Neural progenitor cell (in vitro differentiated cells): ENCODE data around the gene DMPK. TPM values are rescaled to one million over a fixed set of nuclear protein-coding genes. Genes with fewer than 3 reads are reported as not detected.

ENCODE experiments used
- DNase-seq: peaks from one replicate; pipeline ENCODE4 v3.0.0-alpha.2; 2016; ENCODE audit warnings: low spot score
- H2AFZ ChIP-seq: fragments of 200-600 bp; sonication (generic); replicated peaks from 2 replicates; pipeline ENCODE4 v1.6.1; 2016; ENCODE audit warnings: antibody characterized with exemption
- H3F3A ChIP-seq: fragments of 200-600 bp; sonication (generic); 2 replicates; pipeline ENCODE4 v1.6.1; 2016; ENCODE audit warnings: antibody characterized with exemption, low read depth
- H3K27ac ChIP-seq: fragments of 200-600 bp; sonication (generic); 2 replicates; pipeline ENCODE4 v1.5.1; 2016; ENCODE audit warnings: mild to moderate bottlenecking
- H3K27me3 ChIP-seq: fragments of 200-600 bp; sonication (generic); 2 replicates; pipeline ENCODE4 v1.6.1; 2016; ENCODE audit warnings: mild to moderate bottlenecking, moderate library complexity
- H3K36me3 ChIP-seq: fragments of 200-600 bp; sonication (generic); 2 replicates; pipeline ENCODE4 v1.5.1; 2016
- H3K4me1 ChIP-seq: fragments of 200-600 bp; sonication (generic); 2 replicates; pipeline ENCODE4 v1.6.1; 2016; ENCODE audit warnings: mixed run types
- H3K4me2 ChIP-seq: fragments of 200-600 bp; sonication (generic); 2 replicates; pipeline ENCODE4 v1.6.1; 2016
- H3K4me3 ChIP-seq: fragments of 200-600 bp; sonication (generic); 2 replicates; pipeline ENCODE4 v1.5.1; 2016
- H3K79me2 ChIP-seq: fragments of 200-600 bp; sonication (generic); 2 replicates; pipeline ENCODE4 v1.6.1; 2016; ENCODE audit warnings: low read depth
- H3K9ac ChIP-seq: fragments of 200-600 bp; sonication (generic); 2 replicates; pipeline ENCODE4 v1.6.1; 2016
- H3K9me3 ChIP-seq: fragments of 200-600 bp; sonication (generic); 2 replicates; pipeline ENCODE4 v1.5.1; 2016; ENCODE audit warnings: low read depth
- H4K20me1 ChIP-seq: fragments of 200-600 bp; sonication (generic); 2 replicates; pipeline ENCODE4 v1.6.1; 2016; ENCODE audit warnings: low read depth
- H3K27ac Mint-ChIP-seq: 3 replicates; pipeline ENCODE4 v1.8.0; 2021; ENCODE audit warnings: mixed read lengths
- H3K27me3 Mint-ChIP-seq: 2 replicates; pipeline ENCODE4 v1.8.0; 2022; ENCODE audit warnings: low read depth, mild to moderate bottlenecking, inconsistent platforms, moderate library complexity, mixed read lengths; ENCODE audit not compliant: insufficient read depth
- H3K36me3 Mint-ChIP-seq: 3 replicates; pipeline ENCODE4 v1.8.0; 2021; ENCODE audit warnings: mixed read lengths
- H3K4me1 Mint-ChIP-seq: 3 replicates; pipeline ENCODE4 v1.8.0; 2021; ENCODE audit warnings: mixed read lengths
- H3K4me3 Mint-ChIP-seq: 3 replicates; pipeline ENCODE4 v1.8.0; 2021; ENCODE audit warnings: mild to moderate bottlenecking, moderate library complexity, mixed read lengths
- H3K9me3 Mint-ChIP-seq: 3 replicates; pipeline ENCODE4 v1.8.0; 2020; ENCODE audit warnings: mixed read lengths
- EZH2 ChIP-seq: fragments of 200-600 bp; sonication (generic); IDR thresholded peaks from 2 replicates; pipeline ENCODE4 v1.6.1; 2017; ENCODE audit warnings: antibody characterized with exemption, mild to moderate bottlenecking, moderate library complexity
- EZH2phosphoT487 ChIP-seq: fragments of 200-600 bp; sonication (generic); IDR thresholded peaks from 2 replicates; pipeline ENCODE4 v1.6.1; 2017; ENCODE audit warnings: antibody characterized with exemption
- total RNA-seq: library from RNA; depleted of rRNA; stranded (reverse); fragments of >200 nt; gene quantifications from 2 replicates; pipeline ENCODE4 v1.2.3, GENCODE V29; 2015; ENCODE audit warnings: low replicate concordance
- TF ChIP-seq, protein P1 (sequence below): fragments of 200-600 bp; sonication (generic); IDR thresholded peaks from 2 replicates; pipeline ENCODE4 v1.5.1; 2017; ENCODE audit warnings: antibody characterized with exemption, mild to moderate bottlenecking

Gene DMPK
- total RNA-seq, 1 donor from 2014 or later: 5.5 TPM

- H3K4me3 ChIP-seq: no peak overlapping the region
- H3K36me3 ChIP-seq: no peaks in the 10 kb centered on the region
- no peak for TF ChIP-seq EZH2phosphoT487
- TF ChIP-seq, protein P1, sequence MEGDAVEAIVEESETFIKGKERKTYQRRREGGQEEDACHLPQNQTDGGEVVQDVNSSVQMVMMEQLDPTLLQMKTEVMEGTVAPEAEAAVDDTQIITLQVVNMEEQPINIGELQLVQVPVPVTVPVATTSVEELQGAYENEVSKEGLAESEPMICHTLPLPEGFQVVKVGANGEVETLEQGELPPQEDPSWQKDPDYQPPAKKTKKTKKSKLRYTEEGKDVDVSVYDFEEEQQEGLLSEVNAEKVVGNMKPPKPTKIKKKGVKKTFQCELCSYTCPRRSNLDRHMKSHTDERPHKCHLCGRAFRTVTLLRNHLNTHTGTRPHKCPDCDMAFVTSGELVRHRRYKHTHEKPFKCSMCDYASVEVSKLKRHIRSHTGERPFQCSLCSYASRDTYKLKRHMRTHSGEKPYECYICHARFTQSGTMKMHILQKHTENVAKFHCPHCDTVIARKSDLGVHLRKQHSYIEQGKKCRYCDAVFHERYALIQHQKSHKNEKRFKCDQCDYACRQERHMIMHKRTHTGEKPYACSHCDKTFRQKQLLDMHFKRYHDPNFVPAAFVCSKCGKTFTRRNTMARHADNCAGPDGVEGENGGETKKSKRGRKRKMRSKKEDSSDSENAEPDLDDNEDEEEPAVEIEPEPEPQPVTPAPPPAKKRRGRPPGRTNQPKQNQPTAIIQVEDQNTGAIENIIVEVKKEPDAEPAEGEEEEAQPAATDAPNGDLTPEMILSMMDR: no peak
- no peak for TF ChIP-seq EZH2
- H3K27ac ChIP-seq: no peak overlapping the region
- Mint-ChIP-seq H3K4me1 (peaks cover 32% of the 10 kb centered on the region), H3K27ac (peak overlapping the region; percentile 95), H3K4me3 (peak overlapping the region; percentile 87), H3K36me3 (peaks cover 16% of the 10 kb centered on the region), H3K9me3 (no peaks in the 10 kb centered on the region), H3K27me3 (peaks cover 14% of the 10 kb centered on the region)
- peaks cover 4% of the 10 kb centered on the region for H3F3A ChIP-seq
- H4K20me1 ChIP-seq: peaks cover 14% of the 10 kb centered on the region
- H3K4me2 ChIP-seq: peak overlapping the region; percentile 46
- no peaks in the 10 kb centered on the region for H3K27me3 ChIP-seq
- H2AFZ ChIP-seq: peak overlapping the region; percentile 37
- H3K79me2 ChIP-seq: peaks cover 28% of the 10 kb centered on the region
- no peaks in the 10 kb centered on the region for H3K9me3 ChIP-seq
- peaks cover 9% of the 10 kb centered on the region for H3K4me1 ChIP-seq
- no peak overlapping the region for H3K9ac ChIP-seq
- no peak for DNase-seq
Measured at GRCh38 chr19:45793178-45793564, 10.9 kb upstream of the DMPK start.

DNA sequence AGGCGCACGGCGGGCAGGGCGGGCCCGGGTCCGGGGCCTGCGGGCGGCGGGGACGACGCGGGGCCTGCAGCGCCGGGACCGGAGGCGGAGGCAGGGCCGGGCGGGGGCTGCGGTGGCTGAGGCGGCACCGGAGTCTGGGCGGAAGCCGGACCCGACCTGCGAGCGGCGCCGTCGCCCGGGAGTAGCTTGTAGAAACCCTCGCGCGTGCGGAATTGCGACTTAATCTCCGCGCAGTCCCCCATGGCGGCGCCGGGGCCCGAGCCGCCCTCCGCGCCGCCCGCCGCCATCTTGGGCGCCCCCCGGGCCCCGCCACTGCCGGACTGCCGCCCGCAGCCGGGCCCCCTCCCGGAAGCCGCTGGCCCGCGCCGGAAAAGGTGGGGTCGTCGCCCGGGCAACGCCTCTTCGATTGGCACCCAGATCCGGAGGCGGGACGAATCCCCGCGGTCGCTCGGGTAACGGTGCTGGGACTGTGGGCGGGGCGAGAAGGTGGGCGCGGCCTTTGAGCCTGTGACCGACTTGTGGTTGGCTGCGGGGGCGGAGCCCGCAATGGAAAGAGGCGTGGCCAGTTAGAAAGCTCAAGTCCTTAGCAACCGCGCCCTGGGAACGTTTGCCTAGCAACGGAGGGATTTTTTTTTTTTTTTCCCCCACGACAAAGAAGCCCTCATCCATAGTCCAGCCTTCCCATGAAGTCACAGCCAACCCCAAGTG is 10.3 kb upstream of the DMPK start, which contains the start of gene DMWD:
DMWD (minus strand) TSS at position 376 of the 708 bp plus-strand sequence; CDS start at position 287, 89 bp downstream.
- Mint-ChIP-seq H3K9me3 (no peaks in the 10 kb centered on the region), H3K36me3 (peaks cover 19% of the 10 kb centered on the region), H3K27ac (peak within 1 kb of the TSS; percentile 95), H3K4me3 (peak within 1 kb of the TSS; percentile 98), H3K4me1 (peaks cover 32% of the 10 kb centered on the region), H3K27me3 (peaks cover 16% of the 10 kb centered on the region)
- peaks cover 4% of the 10 kb centered on the region for H3F3A ChIP-seq
- peaks cover 28% of the 10 kb centered on the region for H3K79me2 ChIP-seq
- H3K27me3 ChIP-seq: no peaks in the 10 kb centered on the region
- peak within 1 kb of the TSS; percentile 99 for H3K4me2 ChIP-seq
- peak within 1 kb of the TSS; percentile 87 for H3K9ac ChIP-seq
- no peak for TF ChIP-seq EZH2
- TF ChIP-seq, protein P1: no peak
- TF ChIP-seq EZH2phosphoT487: no peak
- DNase-seq: peak; percentile 100
- H2AFZ ChIP-seq: peak within 1 kb of the TSS; percentile 37
- peaks cover 9% of the 10 kb centered on the region for H3K4me1 ChIP-seq
- H3K9me3 ChIP-seq: no peaks in the 10 kb centered on the region
- peaks cover 14% of the 10 kb centered on the region for H4K20me1 ChIP-seq
- H3K27ac ChIP-seq: no peak within 1 kb of the TSS
- no peaks in the 10 kb centered on the region for H3K36me3 ChIP-seq
- H3K4me3 ChIP-seq: peak within 1 kb of the TSS; percentile 100

DNA sequence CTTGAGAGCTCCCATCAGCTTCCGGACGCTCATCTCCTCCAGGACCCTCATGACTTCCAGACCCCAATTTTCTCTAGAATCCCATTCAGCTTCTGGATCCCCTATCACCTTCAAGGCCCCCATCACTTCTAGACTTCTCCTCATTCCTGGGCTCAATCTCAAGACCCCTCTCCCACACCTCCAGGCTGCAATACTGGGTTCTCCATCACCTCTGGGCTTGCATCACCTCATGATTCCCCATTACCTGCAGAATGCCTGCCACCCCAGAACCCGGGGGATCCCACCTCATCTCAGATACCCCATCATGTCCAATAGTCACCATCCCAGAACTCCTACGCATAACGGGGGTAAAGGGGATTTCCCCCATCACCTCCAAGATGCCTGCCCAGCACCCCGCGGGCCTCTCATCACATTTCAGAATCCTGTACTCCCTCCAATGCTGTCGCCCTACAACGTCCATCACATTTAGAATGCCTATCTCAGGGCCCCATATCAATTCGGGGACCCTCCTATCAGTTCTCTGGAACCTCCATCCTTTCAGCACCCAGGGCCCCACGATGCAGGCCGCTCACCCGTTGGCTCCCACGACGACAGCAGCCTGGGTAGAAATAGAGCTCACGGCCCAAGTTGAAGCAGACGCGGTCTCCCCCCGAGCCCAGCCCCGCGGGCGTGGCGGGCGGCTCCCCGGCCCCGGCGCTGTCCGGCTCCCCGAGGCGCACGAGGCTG is 9.6 kb upstream of the DMPK start:
- Mint-ChIP-seq H3K36me3 (peaks cover 23% of the 10 kb centered on the region), H3K4me1 (peaks cover 32% of the 10 kb centered on the region), H3K4me3 (peak overlapping the region; percentile 98), H3K27me3 (peaks cover 18% of the 10 kb centered on the region), H3K9me3 (no peaks in the 10 kb centered on the region), H3K27ac (peak overlapping the region; percentile 85)
- Histone ChIP-seq H3K36me3 (no peaks in the 10 kb centered on the region), H4K20me1 (peaks cover 14% of the 10 kb centered on the region), H3K4me1 (peaks cover 9% of the 10 kb centered on the region), H3K9ac (peak overlapping the region; percentile 87), H3K27ac (no peak overlapping the region), H3K9me3 (no peaks in the 10 kb centered on the region), H2AFZ (no peak overlapping the region), H3F3A (peaks cover 4% of the 10 kb centered on the region), H3K27me3 (no peaks in the 10 kb centered on the region), H3K4me3 (peak overlapping the region; percentile 100), H3K79me2 (peaks cover 28% of the 10 kb centered on the region), H3K4me2 (peak overlapping the region; percentile 99)
- no peak for DNase-seq
- TF ChIP-seq, protein P1: no peak
- no peak for TF ChIP-seq EZH2phosphoT487
- TF ChIP-seq EZH2: no peak
